Activated T-cell treated with anti-CD3 and anti-CD28 coated beads, Interleukin-2, amount 50 U/mL, for 4 hours (primary cell): ENCODE data around the gene LRCOL1. TPM values are rescaled to one million over a fixed set of nuclear protein-coding genes. Genes with fewer than 3 reads are reported as not detected.
A peak's percentile ranks its signal among the peaks of the same experiment; 100 is the strongest.

Source experiments
- ATAC-seq, 2 donors: fragments of 200-7000 bp; cut with Tn5 transposase; one replicate each; pipeline ENCODE4 v1.10.0; 2021
- DNase-seq: peaks from one replicate; pipeline ENCODE4 v3.0.0-alpha.2; 2020
- H3K27me3 Mint-ChIP-seq: one replicate; pipeline ENCODE4 v1.8.0; 2021; ENCODE audit warnings: low read depth, mixed read lengths
- H3K36me3 Mint-ChIP-seq: one replicate; pipeline ENCODE4 v1.8.0; 2022; ENCODE audit warnings: mixed read lengths; ENCODE audit not compliant: insufficient read depth
- H3K4me1 Mint-ChIP-seq: one replicate; pipeline ENCODE4 v1.8.0; 2021; ENCODE audit warnings: low read depth, mixed read lengths
- H3K4me3 Mint-ChIP-seq: one replicate; pipeline ENCODE4 v1.8.0; 2021; ENCODE audit warnings: mild to moderate bottlenecking, moderate library complexity, mixed read lengths
- H3K9me3 Mint-ChIP-seq: one replicate; pipeline ENCODE4 v1.8.0; 2021; ENCODE audit warnings: mixed read lengths
- total RNA-seq, 3 donors: library from RNA; stranded (reverse); gene quantifications; one replicate each; pipeline ENCODE4 v1.2.1, GENCODE V29; 2021

The LRCOL1 gene
- total RNA-seq, 3 donors from 2014 or later, result not detected

DNA sequence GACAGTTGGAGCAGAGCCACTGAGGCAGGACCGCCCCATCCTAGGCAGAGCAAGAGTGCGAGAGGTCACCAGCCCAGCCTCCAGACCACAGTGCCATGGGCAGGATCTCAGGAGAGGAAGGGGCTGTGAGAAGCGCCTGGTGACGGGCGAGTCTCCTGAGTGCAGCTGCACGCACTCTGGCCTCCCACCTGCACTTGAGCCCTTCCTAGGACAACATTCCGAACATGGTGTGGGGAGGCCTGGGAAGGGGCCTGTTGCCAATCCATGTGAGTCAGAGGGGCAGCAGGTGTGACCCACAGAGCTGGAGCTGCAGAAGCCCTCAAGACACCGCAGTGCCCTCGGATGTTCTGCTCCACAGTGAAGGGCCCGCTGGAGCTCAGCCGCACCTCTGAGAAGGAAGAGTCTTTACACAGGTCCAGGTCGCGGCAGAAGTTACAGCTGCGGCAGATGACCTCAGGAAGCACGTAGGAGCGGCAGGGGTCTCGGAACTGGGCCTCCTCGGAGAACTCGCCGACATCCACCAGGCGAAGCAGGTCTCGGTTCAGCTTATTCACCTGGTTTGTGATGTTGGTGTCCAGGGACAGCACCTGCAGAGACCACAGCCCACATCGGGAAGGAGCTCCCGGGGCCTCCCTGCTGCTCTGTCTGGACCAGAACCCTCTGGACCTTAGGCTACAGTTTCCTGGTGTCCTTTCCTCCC lies 15.5 kb upstream of the LRCOL1 start:
- Mint-ChIP-seq H3K4me3 (no peak overlapping the region), H3K4me1 (peaks cover 3% of the 10 kb centered on the region), H3K9me3 (no peaks in the 10 kb centered on the region), H3K36me3 (peaks cover 26% of the 10 kb centered on the region), H3K27me3 (no peaks in the 10 kb centered on the region)
- DNase-seq (no peak), ATAC-seq (no peak)

DNA sequence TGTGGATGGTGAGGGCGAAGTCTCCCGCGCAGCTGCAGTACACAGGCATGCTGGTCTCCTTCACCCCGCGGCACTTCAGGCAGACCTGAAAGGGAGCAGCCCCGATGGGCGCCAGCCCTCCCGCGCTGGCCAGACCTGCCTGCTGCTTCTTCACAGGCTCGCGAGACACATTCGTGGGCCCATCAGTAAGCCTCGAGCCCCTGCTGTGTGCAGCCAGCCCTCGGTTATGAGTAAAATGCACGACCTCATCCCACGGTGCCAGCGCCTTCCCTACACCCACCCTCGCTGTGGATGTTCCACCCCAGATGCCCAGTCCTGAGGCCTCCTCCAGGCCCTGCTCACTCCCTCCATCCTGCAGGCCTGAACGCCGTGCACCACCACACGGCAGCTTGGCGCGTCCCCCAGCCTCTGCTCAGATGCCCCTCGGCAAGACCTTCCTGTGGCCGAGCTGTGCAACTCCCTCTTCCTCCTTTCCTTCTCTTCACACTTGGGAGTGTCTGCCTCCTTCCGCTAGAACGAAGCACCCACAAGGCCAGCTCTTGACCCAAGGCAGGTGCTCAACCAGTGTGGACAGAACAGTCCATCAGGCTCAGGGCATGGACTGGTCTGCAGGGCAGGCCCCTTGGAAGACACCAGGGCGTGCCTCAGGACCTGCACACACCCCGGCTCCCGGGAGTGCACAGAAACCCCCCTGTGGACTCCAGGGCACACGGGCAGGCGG lies 14.7 kb upstream of the LRCOL1 start:
- peaks cover 4% of the 10 kb centered on the region for H3K27me3 Mint-ChIP-seq
- no peak overlapping the region for H3K4me3 Mint-ChIP-seq
- DNase-seq (no peak), ATAC-seq (no peak)
- peaks cover 3% of the 10 kb centered on the region for H3K4me1 Mint-ChIP-seq
- no peaks in the 10 kb centered on the region for H3K9me3 Mint-ChIP-seq
- H3K36me3 Mint-ChIP-seq, result peaks cover 24% of the 10 kb centered on the region

DNA sequence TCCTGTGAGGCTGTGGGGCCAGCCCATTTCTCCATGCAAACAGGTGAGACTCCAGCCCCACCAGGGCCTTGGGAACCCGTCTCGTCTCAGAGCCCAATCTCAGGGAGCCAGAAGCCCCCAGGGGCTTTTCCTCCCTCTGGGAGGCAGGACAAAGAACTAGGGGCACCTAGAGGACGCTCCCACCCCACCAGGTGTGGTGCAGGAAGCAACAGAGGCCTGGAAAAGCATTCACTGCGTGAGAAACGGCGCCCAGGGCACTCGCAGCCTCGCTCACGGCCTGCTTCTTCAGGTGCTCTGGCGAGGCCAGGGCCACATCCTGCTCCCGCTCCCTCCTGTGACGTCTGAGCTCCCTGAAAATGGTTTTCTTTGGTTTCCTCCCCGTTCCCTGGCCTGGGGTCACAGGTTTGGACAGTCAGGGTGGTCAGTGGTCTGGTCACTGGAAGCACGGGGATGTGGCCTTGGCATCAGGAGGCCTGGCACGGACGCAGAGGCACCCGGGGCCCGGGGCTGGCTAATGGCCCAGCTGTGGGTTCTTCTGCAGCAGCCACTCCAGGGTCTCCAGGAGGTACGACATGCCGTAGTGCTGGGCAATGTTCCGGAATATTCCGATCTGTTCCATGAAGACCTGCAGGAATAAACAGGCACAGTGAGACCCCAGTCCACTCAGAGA lies 13.9 kb upstream of the LRCOL1 start:
- peaks cover 4% of the 10 kb centered on the region for H3K27me3 Mint-ChIP-seq

DNA sequence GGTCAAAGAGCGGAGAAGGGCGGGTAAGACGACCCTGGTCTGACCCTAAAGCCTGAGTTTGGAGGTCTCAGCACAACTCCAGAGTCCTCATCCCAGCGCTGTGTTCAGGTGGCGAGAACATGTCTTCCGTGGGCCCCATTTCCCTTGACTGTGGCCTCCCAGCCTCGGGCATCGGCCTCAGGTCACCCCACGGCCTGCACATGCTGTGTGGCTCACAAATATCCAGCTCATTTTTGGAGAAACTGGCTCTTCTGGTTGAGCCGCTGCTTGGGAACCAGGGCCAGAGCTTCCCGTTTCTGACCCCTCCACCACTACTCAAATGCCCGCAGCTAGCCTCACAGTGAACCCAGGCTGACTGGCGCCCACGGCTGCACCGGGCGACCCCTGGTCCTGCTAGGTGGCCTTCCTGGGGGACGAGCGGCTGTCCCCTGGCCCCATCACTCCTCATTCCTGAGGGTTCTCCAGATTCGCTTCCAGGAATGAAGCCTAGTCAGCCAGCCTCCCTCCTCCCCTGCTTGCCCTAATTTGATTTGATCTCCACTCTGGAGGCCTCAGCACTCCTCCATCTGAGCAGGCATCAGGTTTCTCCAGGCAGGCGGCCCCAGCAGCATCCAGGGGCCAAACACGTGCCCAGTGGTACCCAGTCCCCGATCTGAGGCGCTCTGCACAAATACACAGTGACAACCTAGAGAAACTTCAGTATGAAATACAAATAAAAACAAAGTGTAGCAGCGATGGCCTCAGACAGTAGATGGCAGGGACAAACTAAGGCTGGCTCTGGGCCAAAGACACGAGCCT lies 12.9 kb upstream of the LRCOL1 start:
- peaks cover 3% of the 10 kb centered on the region for H3K4me1 Mint-ChIP-seq
- no peaks in the 10 kb centered on the region for H3K9me3 Mint-ChIP-seq
- H3K4me3 Mint-ChIP-seq, result no peak overlapping the region
- DNase-seq (no peak), ATAC-seq (no peak)
- peaks cover 4% of the 10 kb centered on the region for H3K27me3 Mint-ChIP-seq
- peaks cover 10% of the 10 kb centered on the region for H3K36me3 Mint-ChIP-seq

More for the DNA sequence above, 13.9 kb upstream of the LRCOL1 start:
- H3K4me1 Mint-ChIP-seq, result peaks cover 3% of the 10 kb centered on the region
- no peak overlapping the region for H3K4me3 Mint-ChIP-seq
- H3K36me3 Mint-ChIP-seq, result peaks cover 17% of the 10 kb centered on the region
- no peaks in the 10 kb centered on the region for H3K9me3 Mint-ChIP-seq
- DNase-seq (no peak), ATAC-seq (no peak)

DNA sequence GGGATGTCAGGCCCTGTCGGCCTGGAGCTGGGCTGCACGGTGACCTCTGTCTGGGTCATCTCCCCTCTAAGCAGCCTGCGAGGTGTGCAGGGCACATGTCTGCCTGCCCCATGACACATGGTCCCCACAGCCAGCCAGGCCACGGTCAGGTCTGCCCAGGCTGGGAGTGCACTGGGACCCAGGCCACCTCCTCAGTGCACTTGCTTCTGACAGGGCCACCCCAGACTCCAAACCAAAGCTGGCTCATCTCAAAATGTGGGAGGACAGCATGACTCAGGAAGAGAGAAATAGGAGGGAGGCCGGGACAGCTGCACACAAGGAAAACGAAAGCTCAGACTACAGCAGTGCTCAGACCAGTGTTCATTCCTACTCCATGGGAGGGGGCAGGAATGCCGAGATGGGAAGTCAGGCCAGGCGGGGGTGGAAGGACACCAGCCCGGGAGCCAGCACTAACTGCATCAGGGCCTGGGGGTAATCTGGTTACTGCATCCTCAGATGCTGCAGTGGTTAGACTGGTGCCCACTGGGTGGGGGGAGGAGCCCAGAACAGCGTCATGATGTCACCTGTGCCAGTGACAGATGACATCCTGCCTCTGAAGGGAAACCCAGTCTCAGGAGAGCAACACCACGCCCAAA lies 12.2 kb upstream of the LRCOL1 start:
- Mint-ChIP-seq H3K4me3 (no peak overlapping the region), H3K4me1 (peaks cover 5% of the 10 kb centered on the region), H3K9me3 (no peaks in the 10 kb centered on the region), H3K36me3 (peaks cover 10% of the 10 kb centered on the region), H3K27me3 (peaks cover 11% of the 10 kb centered on the region)
- no peak for DNase-seq
- ATAC-seq, result peak in 1 of 2 donors; percentile 24

- DNase-seq (no peak), ATAC-seq (no peak)
- H3K36me3 Mint-ChIP-seq, result peaks cover 10% of the 10 kb centered on the region
- H3K4me1 Mint-ChIP-seq, result peaks cover 5% of the 10 kb centered on the region
- no peaks in the 10 kb centered on the region for H3K9me3 Mint-ChIP-seq
- peaks cover 17% of the 10 kb centered on the region for H3K27me3 Mint-ChIP-seq
- H3K4me3 Mint-ChIP-seq, result no peak overlapping the region
Measured at GRCh38 chr12:132621657-132622435, 11.5 kb upstream of the LRCOL1 start.

GRCh38 chr12:132620899-132621656 lies 10.7 kb upstream of the LRCOL1 start:
- H3K9me3 Mint-ChIP-seq, result no peaks in the 10 kb centered on the region
- ATAC-seq, result no peak
- peaks cover 6% of the 10 kb centered on the region for H3K36me3 Mint-ChIP-seq
- no peak overlapping the region for H3K4me3 Mint-ChIP-seq
- peaks cover 5% of the 10 kb centered on the region for H3K4me1 Mint-ChIP-seq
- no peak for DNase-seq
- H3K27me3 Mint-ChIP-seq, result peaks cover 23% of the 10 kb centered on the region

DNA sequence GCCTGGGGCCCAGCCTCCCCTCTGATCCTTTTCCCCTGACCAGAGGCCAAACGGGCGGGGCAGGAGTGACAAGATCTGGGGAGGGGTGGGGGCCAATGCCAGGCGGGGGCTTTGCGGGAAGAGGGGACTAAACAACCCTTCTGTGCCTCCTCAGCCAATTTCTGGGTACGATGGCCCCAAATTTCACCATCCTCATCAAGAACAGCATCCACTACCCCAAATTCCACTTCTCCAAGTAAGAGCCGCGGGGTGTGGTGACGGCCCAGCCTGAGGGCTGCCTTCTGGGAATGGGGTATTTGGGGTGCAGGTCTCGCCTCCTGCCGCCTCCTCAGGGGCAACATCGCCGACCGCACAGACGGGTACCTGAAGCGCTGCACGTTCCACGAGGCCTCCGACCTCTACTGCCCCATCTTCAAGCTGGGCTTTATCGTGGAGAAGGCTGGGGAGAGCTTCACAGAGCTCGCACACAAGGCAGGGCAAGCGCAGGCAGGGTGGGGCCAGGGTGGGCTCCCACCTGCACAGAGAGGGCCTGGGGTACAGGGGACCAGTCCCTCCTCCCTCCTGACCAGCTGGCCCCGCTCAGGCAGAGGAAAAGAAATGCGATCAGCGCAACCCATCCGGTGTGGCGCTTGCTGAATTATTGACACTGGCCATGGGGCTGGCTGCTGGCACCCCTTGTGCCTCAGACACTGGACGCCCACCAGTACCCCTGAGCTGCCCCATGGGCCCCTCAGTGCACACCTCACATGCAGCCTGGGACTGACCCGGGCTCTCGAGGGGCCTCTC lies 9.9 kb upstream of the LRCOL1 start:
- Mint-ChIP-seq H3K4me3 (no peak overlapping the region), H3K9me3 (no peaks in the 10 kb centered on the region), H3K27me3 (peaks cover 30% of the 10 kb centered on the region), H3K4me1 (peaks cover 5% of the 10 kb centered on the region), H3K36me3 (peaks cover 6% of the 10 kb centered on the region)
- DNase-seq (no peak), ATAC-seq (no peak)

DNA sequence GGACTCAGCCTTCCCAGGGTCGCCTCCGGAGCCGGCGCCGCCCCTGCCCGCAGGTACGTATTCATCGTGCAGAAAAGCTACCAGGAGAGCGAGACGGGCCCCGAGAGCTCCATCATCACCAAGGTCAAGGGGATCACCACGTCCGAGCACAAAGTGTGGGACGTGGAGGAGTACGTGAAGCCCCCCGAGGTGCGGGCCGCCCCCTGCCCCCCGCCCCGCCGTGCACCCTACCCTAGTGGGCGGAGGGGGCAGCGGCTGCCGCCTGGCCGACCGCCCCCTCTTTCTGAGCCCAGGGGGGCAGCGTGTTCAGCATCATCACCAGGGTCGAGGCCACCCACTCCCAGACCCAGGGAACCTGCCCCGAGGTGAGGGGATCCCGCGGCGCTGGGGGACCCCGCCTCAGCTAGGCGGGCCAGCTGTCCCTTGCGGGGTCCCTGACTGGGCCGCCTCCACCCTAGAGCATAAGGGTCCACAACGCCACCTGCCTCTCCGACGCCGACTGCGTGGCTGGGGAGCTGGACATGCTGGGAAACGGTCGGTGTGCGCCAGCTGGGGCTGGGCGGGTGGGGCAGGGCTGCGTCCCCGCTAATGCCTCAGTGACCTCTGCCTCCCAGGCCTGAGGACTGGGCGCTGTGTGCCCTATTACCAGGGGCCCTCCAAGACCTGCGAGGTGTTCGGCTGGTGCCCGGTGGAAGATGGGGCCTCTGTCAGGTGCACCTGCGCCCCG lies 9.2 kb upstream of the LRCOL1 start:
- Mint-ChIP-seq H3K36me3 (peaks cover 2% of the 10 kb centered on the region), H3K9me3 (no peaks in the 10 kb centered on the region), H3K27me3 (peaks cover 36% of the 10 kb centered on the region), H3K4me3 (no peak overlapping the region), H3K4me1 (peaks cover 8% of the 10 kb centered on the region)
- no peak for DNase-seq
- ATAC-seq, result no peak

DNA sequence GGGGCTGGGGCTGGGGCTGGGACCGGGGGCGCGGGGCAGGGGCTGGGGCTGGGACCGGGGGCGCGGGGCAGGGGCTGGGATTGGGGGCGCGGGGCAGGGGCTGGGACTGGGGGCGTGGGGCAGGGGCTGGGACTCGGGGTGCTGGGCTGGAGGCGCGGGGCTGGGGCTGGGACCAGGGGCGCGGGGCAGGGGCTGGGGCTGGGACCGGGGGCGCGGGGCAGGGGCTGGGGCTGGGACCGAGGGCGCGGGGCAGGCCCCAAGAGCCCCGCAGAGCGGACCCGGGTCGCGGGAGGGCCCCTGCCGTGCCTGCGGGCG lies 8.6 kb upstream of the LRCOL1 start:
- DNase-seq (no peak), ATAC-seq (no peak)
- Mint-ChIP-seq H3K4me1 (peaks cover 8% of the 10 kb centered on the region), H3K9me3 (no peaks in the 10 kb centered on the region), H3K4me3 (no peak overlapping the region), H3K36me3 (peaks cover 2% of the 10 kb centered on the region), H3K27me3 (peaks cover 36% of the 10 kb centered on the region)

DNA sequence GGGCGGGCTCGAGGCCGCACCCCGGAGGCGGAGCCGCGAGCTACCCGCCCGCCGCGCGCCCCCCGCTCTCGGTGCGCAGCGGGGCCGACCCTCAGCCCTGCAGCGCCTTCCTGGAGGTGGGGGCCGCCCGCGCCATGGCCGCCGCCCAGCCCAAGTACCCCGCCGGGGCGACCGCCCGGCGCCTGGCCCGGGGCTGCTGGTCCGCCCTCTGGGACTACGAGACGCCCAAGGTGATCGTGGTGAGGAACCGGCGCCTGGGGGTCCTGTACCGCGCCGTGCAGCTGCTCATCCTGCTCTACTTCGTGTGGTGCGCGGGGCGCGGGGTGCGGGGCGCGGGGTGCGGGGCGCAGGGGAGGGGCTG lies 8.3 kb upstream of the LRCOL1 start, which contains the start of gene P2RX2:
Gene P2RX2, plus strand, starts transcription at position 94 of the 361 bp plus-strand sequence. Its CDS starts 41 bp downstream, at position 135.
- ATAC-seq (no peak), DNase-seq (no peak)
- H3K36me3 Mint-ChIP-seq, result peaks cover 2% of the 10 kb centered on the region
- peak within 1 kb of the TSS; percentile 20 for H3K4me3 Mint-ChIP-seq
- no peaks in the 10 kb centered on the region for H3K9me3 Mint-ChIP-seq
- H3K27me3 Mint-ChIP-seq, result peaks cover 36% of the 10 kb centered on the region
- peaks cover 8% of the 10 kb centered on the region for H3K4me1 Mint-ChIP-seq
